NCI-H2081 treated with DMSO at 0.1 percent for 48 hours (cell line): Measurements from ENCODE around the gene MEGF6.

Experiments
- DNase-seq: peaks from one replicate; lab custom pipeline; 2025; lab: John Stamatoyannopoulos, UW

MEGF6 gene

DNA sequence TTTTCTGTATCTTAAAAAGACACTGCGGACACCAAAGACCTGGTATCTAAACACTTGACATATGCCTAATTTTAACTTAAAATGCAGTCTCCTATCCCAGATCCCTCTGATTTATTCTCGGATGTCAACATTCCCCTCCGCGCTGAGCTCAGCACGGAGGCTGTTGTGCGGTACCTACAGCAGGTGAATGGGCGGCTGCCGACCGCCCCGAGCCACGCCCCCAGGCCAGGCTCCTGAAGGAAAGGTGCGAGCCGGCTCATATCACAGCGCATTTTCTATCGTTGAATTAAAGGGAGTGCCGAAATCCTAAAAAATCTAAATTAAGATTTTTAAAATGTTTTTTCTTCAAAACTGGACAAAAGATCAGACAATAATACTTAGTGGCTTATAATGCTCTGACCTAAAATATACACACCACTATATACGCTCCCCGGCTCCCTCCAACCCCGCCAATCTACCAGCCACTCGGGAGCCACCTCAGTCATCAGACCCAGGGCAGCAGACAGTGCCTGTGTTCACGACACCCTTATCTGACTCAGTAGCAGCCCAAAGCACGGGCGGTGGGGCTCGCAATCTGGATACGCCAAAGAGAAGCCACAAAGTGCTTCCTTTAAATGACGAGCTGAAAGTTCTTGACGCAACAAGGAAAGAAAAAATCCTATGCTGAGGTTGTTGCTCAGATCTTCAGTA lies 34.5 kb upstream of the MEGF6 start:
- no peak for DNase-seq

- no peak for DNase-seq
Observed at GRCh38 chr1:3645247-3645646, 33.9 kb upstream of the MEGF6 start.

- no peak for DNase-seq
Observed at GRCh38 chr1:3644273-3644672, 33.0 kb upstream of the MEGF6 start.

- no peak for DNase-seq
Observed at GRCh38 chr1:3642919-3643675, 31.8 kb upstream of the MEGF6 start.

GRCh38 chr1:3641816-3642215 lies 30.5 kb upstream of the MEGF6 start:
- no peak for DNase-seq

DNA sequence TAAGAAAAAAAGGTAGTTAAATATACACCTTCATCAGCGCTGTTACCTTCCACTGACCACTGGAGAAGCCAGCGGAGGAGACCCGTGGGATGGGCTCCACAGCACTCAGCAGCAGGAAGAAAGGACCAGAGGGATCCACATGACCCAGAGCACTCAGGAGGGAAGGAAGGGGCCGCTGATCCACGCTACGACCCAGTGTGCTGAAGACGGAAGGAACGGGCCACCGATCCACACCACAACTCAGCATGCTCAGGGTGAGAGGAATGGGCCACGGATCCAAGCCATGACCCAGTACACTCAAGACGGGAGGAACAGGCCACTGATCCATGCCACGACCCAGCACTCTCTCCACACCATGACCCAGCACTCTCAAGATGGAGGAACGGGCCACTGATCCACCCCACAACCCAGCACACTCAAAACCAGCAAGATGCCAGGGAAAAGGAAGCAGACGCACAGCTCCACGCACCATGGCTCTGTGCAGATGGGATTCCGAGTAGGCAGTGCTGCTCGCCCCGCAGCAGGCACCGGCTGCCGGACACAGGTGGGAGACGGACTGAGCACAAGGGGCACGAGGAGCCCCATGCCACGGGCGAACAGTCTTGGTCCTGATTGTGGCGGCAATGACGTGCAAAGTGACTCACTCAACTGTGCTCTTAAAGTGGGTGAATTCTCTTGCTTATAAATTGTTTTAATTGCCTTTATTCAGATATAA lies 29.9 kb upstream of the MEGF6 start:
- no peak for DNase-seq

DNA sequence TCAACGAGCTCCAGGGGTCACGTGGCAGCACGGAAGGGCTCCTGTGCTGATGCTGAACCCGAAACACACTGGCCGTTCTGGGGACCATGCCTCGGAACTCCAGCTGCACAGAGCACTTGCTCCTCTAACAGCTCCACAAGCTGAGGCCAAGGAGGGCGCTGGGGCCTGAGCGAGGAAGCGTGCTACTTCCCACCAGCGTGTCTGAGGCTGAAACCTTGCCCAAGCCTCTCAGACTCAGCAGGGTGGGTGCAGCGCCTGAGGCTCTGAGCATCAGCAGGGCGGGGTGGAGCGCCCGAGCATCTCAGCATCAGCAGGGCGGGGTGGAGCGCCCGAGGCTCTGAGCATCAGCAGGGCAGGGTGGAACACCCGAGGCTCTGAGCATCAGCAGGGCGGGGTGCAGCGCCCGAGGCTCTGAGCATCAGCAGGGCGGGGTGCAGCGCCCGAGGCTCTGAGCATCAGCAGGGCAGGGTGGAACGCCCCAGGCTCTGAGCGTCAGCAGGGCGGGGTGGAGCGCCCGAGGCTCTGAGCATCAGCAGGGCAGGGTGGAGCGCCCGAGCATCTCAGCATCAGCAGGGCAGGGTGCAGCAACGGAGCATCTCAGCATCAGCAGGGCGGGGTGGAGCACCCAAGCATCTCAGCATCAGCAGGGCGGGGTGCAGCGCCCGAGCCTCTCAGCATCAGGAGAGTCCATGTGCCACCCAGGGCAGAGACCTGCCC lies 29.0 kb upstream of the MEGF6 start:
- DNase-seq, result no peak

DNA sequence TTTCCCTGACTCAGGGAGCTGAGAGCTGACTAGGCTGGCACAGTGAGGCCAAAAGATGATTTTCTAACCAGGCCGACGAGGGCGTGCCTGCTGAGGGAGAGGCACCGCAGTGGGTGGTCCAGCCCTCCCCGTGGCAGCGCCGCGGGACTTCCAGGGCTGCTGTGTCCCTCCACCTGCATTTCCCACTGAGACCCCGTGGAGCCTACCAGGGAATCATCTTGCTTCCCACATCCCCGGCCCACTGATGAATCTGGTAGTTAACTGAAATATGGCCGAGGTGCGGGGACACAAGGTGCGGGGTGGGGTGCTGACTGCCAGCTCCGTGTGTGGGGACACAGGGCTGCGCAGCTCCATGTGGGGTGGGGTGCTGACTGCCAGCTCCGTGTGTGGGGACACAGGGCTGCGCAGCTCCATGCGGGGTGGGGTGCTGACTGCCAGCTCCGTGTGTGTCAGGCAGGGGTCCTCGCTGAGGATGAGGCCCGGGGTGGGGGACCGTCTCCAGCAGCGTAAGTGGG lies 28.1 kb upstream of the MEGF6 start:
- no peak for DNase-seq

DNA sequence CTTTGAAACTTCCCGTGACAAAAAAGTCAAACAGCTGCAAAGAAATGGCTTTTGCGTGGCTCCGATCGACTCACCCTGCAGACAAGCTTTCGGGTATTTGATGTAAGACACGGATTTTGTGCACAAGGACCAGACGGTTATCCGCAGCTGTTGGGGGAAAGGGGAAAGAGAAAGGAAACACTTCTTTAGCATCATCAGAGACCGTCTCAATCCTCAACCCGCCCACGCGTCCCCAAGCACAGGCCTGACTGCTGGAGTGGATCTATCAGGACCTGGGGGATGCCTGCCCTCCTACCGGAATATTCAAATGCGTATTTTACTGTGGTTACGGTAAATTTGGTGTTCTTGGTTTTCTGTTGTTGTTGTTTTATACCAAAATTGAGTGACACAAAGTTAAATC lies 27.4 kb upstream of the MEGF6 start:
- no peak for DNase-seq

- no peak for DNase-seq
Observed at GRCh38 chr1:3638027-3638426, 26.7 kb upstream of the MEGF6 start.

GRCh38 chr1:3636531-3636930 lies 25.2 kb upstream of the MEGF6 start:
- DNase-seq, result no peak

DNA sequence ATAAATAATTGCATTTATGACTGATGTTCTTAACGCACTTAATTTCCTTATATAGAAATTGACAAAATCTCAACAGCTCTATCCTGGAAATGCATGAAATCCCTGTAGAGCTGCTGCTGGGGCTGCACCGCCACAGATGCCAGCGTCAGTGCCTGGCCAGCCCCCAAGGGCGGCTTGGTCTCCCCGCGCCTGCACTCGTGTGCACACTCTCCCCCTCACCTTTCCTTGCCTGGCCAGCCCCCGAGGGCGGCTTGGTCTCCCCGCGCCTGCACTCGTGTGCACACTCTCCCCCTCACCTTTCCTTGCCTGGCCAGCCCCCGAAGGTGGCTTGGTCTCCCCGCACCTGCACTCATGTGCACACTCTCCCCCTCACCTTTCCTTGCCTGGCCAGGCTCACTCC lies 24.8 kb upstream of the MEGF6 start:
- DNase-seq, result no peak

DNA sequence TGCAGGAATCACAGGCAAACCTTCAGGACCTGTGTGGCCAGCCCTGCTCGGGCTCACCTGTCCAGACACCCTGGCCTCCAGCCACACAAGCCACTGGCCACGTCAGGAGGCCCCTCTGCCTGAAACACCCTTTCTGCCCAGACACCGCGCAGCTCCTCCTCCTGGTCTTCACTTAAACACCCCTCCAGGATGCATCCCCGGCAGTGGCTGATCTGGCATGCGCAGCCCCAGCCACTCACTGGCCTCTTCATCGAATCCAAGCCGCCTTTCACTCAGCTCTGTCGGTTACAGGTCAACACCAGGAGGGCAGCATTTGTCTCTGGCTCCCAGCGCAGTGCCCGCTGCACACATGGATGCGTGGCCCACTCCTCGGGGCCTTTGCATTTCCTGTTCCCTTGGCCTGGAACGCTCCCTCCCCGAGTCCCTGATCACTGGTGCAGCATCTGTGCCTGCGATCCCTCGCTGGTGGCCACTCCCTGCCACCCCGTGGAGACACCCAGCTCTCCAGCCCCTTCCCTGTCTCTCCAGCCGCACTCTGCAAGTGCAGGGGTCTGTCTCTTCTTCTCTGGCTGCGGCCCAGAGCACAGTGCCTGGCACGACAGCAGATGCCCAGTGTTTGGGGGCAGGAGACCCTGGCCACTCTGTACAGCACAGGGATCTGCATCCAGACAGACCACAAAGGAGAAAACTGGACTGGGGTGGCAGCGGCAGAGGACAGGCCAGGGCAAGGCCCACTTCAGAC lies 22.9 kb upstream of the MEGF6 start:
- no peak for DNase-seq

DNA sequence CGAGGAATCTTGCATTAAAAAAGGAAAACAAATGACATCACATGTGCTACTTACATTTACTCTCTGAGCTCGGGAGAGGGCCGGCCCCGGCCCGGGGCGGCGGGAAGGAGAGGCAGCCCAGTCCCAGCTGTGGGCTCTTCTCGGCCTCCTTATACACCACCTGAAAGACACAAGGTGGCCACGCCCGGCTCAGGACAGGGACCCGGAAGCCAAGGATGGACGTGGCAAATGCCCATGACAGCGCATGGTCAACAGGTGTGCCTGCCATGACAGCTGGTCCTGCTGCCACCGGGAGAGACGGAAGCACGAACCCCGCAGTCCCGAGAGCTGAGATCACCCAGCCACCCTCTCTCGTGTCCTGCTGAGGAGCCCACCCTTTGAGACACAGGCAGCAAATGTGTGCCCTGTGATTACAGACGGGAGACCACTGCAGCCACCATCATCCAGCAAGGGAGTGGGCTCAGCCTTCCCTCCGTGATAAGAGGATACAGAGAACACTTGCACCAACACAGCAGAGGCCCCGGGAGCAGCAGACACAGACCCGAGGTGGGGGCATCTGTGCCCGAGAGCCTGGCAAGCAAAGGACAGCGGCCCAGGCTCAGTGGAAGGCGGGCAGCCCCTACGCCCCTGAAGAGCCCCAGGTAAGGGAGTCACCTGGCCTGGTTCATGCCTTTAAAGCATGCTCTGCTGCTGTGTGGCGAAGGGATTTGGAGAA lies 22.2 kb upstream of the MEGF6 start:
- no peak for DNase-seq

DNA sequence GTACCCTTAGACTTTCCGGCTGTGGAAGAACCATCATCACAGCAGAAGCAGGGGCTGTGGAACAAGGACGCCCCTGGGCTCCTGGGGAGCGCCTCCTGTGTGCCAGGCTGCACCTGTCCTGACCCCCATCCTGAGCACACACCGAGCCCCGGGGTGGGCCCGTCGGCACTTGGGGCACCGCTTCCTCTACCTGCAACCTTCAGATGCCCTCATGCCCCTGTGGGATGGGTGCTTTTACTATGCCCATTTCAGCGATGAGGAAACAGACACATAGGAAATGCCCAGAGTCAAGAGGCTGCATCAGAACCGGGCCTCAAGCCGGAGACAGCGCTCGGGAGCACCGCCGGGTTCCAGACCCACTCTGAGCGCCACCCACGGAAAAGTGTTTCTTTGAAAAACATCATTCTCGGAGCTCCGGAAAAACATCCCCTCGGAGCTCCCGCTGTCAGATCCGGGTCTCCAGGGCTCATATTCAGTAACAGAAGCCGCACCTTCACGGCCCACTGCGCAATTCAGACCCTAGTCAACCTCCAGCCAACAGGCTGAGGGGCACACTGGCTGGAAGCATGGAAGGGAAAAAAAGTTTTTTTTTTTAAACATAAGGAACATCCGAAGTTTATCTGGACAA lies 21.5 kb upstream of the MEGF6 start:
- no peak for DNase-seq

DNA sequence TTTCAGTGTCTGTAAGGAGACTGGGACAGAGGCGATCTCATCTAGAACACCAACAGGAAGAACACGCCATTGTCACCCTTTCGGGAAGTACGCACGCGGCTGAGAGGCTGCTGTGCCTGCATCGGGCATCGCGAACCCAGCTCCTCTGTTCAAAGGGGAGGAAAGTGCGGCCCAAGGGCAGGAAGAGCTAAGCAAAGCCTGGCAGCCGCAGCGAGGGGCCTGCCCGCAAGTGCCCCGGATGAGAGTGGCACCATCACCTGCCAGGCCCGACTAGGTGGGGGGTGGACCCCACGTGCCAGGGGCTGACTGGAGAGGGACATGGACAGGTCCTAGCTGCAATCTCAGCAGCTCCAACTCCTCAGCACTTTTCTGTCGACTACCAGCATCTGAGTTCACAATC lies 21.0 kb upstream of the MEGF6 start:
- no peak for DNase-seq

GRCh38 chr1:3631320-3632260 lies 20.3 kb upstream of the MEGF6 start:
- no peak for DNase-seq

DNA sequence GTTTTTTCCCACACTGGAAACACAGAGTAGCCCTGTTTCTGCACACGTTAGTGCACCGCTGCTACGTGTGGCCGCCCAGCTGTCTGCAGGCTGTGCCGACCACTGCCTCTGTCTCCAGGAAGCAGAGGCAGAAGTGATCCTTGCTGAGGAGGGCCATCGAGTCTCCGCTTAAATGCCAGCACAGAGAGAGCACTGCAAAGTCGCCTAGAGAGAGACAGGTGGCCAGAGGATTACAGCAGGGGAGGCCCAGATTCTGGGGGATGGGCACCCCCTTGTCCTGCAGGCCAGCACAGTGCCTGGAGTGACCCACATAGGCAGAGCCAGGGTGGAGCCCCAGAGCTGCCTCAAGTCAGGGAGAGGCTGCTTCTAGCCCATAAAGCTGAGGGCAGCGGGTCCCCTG lies 19.6 kb upstream of the MEGF6 start:
- no peak for DNase-seq

DNA sequence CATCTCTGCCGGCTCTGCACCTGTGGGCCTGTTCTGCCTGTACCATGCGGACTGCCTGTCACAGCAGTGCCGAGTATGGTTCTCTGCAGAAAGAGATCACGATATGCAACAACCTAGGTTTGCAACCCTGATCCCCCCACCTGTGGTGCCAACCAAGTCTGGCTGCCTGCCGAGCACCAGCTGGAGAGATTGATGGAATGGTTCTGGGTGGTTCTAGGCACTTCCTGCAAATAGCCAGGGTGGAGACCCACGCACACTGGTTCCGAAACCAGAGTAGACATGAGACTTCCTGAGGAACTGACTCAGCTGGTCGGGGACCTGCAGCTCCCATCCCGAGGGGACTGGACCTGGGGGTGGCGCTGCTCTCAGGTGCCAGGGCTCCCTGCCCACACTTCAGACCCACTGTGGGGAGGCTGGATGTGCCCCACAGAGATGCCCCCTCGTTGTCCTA lies 18.9 kb upstream of the MEGF6 start:
- DNase-seq, result no peak
